Activated CD4-positive, alpha-beta T cell treated with anti-CD3 and anti-CD28 coated beads for 36 hours (primary cell): ENCODE measurements around the gene ARHGEF19. TPM values are rescaled to one million over a fixed set of nuclear protein-coding genes. Genes with fewer than 3 reads are reported as not detected.

Source experiments
- ATAC-seq: fragments of 200-7000 bp; cut with Tn5 transposase; one replicate; pipeline ENCODE4 v1.10.0; 2021; ENCODE audit warnings: mild to moderate bottlenecking, moderate library complexity
- CTCF ChIA-PET: fragments of 350-600 bp; sonication (Branson Sonifier 250); formaldehyde crosslinking; loops from one replicate; lab custom pipeline; 2021; ENCODE audit warnings: antibody characterized with exemption; lab: Charles Lee
- POLR2A ChIA-PET: fragments of 350-600 bp; sonication (Branson Sonifier 250); formaldehyde crosslinking; loops from one replicate; lab custom pipeline; 2021; ENCODE audit warnings: antibody characterized with exemption, inconsistent platforms; lab: Charles Lee
- DNase-seq: peaks from one replicate; pipeline ENCODE4 v3.0.0-alpha.2; 2020
- H3K27ac Mint-ChIP-seq: one replicate; pipeline ENCODE4 v1.8.0; 2021; ENCODE audit warnings: mixed read lengths
- H3K27me3 Mint-ChIP-seq: one replicate; pipeline ENCODE4 v1.8.0; 2021; ENCODE audit warnings: mixed read lengths
- H3K36me3 Mint-ChIP-seq: one replicate; pipeline ENCODE4 v1.8.0; 2021; ENCODE audit warnings: low read depth, mixed read lengths
- H3K4me1 Mint-ChIP-seq: one replicate; pipeline ENCODE4 v1.8.0; 2021; ENCODE audit warnings: mixed read lengths
- H3K4me3 Mint-ChIP-seq: one replicate; pipeline ENCODE4 v1.8.0; 2021; ENCODE audit warnings: mild to moderate bottlenecking, moderate library complexity, mixed read lengths
- H3K9me3 Mint-ChIP-seq: one replicate; pipeline ENCODE4 v1.8.0; 2021; ENCODE audit warnings: low read depth, mixed read lengths
- intact Hi-C, 2 experiments: fragments of 100-400 bp; cut with DNase I in 1 of 2; cut with micrococcal nuclease in 1 of 2; formaldehyde crosslinking; loops; one replicate each; pipeline versions ENCODE4 v1.14.2 to v1.15.1; 2022 to 2024; cut with DNase I, micrococcal nuclease
- total RNA-seq, 2 experiments: library from RNA; stranded (reverse); gene quantifications; one replicate each; pipeline ENCODE4 v1.2.3, GENCODE V29; 2021

Gene ARHGEF19
- total RNA-seq, 2 experiments from 2014 or later: 4.9 to 6.5 TPM

DNA sequence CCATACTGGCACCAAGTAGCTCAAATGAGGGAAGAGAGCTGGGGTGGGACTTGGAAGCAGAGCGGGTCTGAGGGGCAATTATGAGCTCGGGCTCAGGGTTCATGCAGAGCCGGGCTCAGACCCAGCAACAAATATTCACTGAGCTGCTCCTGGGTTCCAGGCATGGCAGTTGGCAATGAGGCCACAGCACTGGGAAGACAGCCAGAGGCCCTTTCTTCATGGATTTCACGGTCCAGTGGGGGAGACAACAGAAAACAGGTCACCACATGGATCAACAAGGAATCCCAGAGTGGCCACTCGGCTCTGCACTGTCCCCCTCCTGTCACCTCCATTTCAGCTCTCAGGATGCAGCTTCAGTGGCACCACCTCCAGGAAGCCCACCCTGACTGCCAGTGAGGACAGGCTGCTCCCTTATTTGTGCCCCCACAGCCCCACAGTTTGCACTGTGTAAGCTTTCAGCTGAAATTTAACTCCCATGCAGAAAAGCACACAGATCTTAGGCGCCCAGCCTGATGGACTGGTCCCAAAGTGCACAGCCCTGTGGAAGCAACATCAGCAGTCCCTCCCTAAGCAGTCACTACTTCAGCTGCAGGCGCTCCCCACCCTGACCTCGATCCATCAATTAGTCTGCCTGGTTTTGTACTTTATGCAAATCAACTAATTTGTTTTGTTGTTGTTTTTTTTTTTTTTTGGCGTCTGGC lies 22.4 kb downstream of the ARHGEF19 start:
- intact Hi-C loops: loop anchor here (5.0 to 10.0 kb wide), 2 partner anchors 395 to 398 kb away; no protein-coding TSS in a partner anchor
- ATAC-seq: no peak
- no peaks in the 10 kb centered on the region for H3K36me3 Mint-ChIP-seq
- no peak overlapping the region for H3K27ac Mint-ChIP-seq
- peaks cover 3% of the 10 kb centered on the region for H3K4me1 Mint-ChIP-seq
- H3K9me3 Mint-ChIP-seq: no peaks in the 10 kb centered on the region
- ChIA-PET POLR2A (no interaction called here), CTCF (interaction anchor here (0.6 to 12.2 kb wide), 7 partner anchors 9 to 1350 kb away, joined by 3 to 219 read pairs (median 4); no protein-coding TSS in a partner anchor)
- H3K27me3 Mint-ChIP-seq: peaks cover 6% of the 10 kb centered on the region
- no peak overlapping the region for H3K4me3 Mint-ChIP-seq
- DNase-seq: no peak

DNA sequence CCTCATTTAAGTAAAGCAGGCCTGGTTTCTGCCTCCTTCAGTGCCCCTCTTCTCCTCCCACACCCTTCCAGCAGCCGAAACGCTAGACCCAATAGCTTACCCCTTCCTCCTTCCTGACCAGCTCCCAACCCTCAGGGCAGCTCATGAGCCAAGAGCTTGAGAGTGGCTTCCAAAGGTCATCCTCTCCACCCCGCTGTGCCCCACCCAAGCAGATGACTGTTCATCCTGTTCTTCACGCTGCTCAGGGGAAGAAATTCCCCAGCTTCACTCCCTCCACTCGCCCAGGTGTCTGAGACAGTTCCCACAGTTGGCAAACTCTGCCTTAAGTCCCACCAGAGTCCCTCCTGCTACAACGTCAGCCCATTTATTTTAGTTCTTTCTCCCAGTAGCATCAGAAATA lies 23.4 kb downstream of the ARHGEF19 start:
- peaks cover 6% of the 10 kb centered on the region for H3K27me3 Mint-ChIP-seq
- H3K4me3 Mint-ChIP-seq: no peak overlapping the region
- no peaks in the 10 kb centered on the region for H3K9me3 Mint-ChIP-seq
- no peaks in the 10 kb centered on the region for H3K36me3 Mint-ChIP-seq
- no peak overlapping the region for H3K27ac Mint-ChIP-seq
- ChIA-PET CTCF (interaction anchor here (0.6 to 12.2 kb wide), 8 partner anchors 11 to 375 kb away, joined by 3 to 219 read pairs (median 4); no protein-coding TSS in a partner anchor), POLR2A (no interaction called here)
- intact Hi-C loops: loop anchor here (5.0 to 10.0 kb wide), 2 partner anchors 394 to 397 kb away; no protein-coding TSS in a partner anchor
- H3K4me1 Mint-ChIP-seq: peaks cover 3% of the 10 kb centered on the region
- ATAC-seq: no peak
- no peak for DNase-seq

DNA sequence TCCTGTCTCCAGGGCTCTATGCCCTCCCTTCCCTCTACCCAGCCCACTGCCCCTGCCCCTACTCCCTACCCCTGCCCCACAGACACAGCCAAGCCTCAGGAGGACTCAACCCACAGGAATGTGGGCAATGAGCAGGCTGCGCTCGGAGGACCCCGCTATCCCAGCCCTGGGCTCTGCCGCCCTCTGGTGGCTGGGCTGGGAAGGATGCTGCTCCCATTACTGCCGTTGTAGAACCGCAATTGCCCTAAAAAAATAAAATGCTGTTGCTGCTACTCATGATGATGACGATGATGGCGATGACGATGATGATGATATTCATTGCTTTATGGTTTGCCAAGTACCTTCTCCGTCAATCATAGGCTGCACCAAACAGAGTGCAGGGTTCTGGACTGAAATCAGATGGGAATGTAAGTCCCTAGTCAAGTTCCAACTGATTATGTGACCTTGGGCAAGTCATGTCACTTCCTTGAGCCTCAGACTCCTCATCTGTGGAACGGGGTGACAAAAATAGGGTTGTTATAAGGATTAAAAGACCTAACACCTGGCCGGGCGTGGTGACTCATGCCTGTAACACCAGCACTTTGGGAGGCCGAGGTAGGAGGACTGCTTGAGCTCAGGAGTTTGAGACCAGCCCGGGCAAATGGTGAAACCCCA lies 24.6 kb downstream of the ARHGEF19 start:
- H3K36me3 Mint-ChIP-seq: no peaks in the 10 kb centered on the region
- DNase-seq: peak; percentile 86
- CTCF ChIA-PET: interaction anchor here (0.6 to 12.2 kb wide), 9 partner anchors 12 to 181 kb away, joined by 3 to 219 read pairs (median 3); partner anchors contain the start of gene FAM131C
- POLR2A ChIA-PET: no interaction called here
- H3K4me1 Mint-ChIP-seq: peaks cover 3% of the 10 kb centered on the region
- H3K9me3 Mint-ChIP-seq: no peaks in the 10 kb centered on the region
- ATAC-seq: peak; percentile 94
- H3K4me3 Mint-ChIP-seq: no peak overlapping the region
- no peak overlapping the region for H3K27ac Mint-ChIP-seq
- H3K27me3 Mint-ChIP-seq: peaks cover 6% of the 10 kb centered on the region
- intact Hi-C loops: loop anchor here (1.0 to 10.0 kb wide), 5 partner anchors 56 to 396 kb away; no protein-coding TSS in a partner anchor

GRCh38 chr1:16186655-16187235 lies 25.7 kb downstream of the ARHGEF19 start:
- Mint-ChIP-seq H3K9me3 (no peaks in the 10 kb centered on the region), H3K4me3 (no peak overlapping the region), H3K36me3 (no peaks in the 10 kb centered on the region), H3K4me1 (peaks cover 3% of the 10 kb centered on the region), H3K27ac (no peak overlapping the region), H3K27me3 (peaks cover 6% of the 10 kb centered on the region)
- ATAC-seq (no peak), DNase-seq (no peak)
- ChIA-PET POLR2A (interaction anchor here (0.7 to 1.1 kb wide), 2 partner anchors 104 to 251 kb away, joined by 3 read pairs; no protein-coding TSS in a partner anchor), CTCF (interaction anchor here (0.6 to 12.2 kb wide), 10 partner anchors 14 to 493 kb away, joined by 3 to 219 read pairs (median 3); no protein-coding TSS in a partner anchor)
- intact Hi-C loops: loop anchor here (1.0 to 10.0 kb wide), 5 partner anchors 58 to 394 kb away; no protein-coding TSS in a partner anchor

DNA sequence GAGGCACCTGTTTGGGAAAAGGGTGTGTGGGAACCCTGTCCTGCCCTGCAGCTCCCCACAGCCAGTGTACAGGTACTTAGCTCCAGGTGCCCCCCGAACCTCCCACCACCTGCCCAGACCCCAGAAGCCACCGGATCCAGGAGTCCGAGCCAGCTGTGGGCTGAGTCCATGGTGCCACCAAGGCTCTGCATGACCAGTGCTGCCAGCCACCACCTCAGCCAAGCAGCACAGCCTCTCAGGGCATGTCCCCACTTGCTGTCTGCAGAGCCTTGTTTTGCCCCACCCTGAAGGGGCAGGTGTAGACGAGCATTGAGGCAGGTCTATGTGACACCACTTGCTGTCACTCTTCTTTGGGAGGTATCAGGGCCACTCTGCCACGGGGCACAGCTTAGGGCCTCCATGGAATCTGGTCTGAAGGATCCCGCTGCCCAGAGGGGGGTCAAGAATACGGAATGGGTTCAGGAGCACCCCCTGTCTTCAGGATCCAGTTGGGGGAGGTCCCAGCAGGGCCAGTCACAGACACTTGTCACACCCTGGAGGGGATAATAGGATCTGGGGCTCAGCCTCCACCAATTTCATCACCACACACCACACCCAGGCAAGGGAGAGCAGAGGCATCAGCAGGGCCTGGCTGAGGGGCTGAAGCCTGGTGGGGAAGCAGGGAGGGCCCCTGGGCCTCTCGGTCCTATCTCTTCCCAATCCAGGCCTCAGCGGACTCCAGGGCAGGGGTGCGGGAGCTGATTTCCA lies 27.7 kb downstream of the ARHGEF19 start:
- ChIA-PET POLR2A (no interaction called here), CTCF (interaction anchor here (2.9 to 12.2 kb wide), 2 partner anchors 16 to 103 kb away, joined by 10 to 219 read pairs; no protein-coding TSS in a partner anchor)
- Mint-ChIP-seq H3K36me3 (no peaks in the 10 kb centered on the region), H3K27me3 (peaks cover 6% of the 10 kb centered on the region), H3K9me3 (no peaks in the 10 kb centered on the region), H3K4me3 (no peak overlapping the region), H3K27ac (no peak overlapping the region), H3K4me1 (peaks cover 3% of the 10 kb centered on the region)
- ATAC-seq (no peak), DNase-seq (no peak)
- intact Hi-C loops: loop anchor here (5.0 to 10.0 kb wide), 2 partner anchors 390 to 392 kb away; no protein-coding TSS in a partner anchor

DNA sequence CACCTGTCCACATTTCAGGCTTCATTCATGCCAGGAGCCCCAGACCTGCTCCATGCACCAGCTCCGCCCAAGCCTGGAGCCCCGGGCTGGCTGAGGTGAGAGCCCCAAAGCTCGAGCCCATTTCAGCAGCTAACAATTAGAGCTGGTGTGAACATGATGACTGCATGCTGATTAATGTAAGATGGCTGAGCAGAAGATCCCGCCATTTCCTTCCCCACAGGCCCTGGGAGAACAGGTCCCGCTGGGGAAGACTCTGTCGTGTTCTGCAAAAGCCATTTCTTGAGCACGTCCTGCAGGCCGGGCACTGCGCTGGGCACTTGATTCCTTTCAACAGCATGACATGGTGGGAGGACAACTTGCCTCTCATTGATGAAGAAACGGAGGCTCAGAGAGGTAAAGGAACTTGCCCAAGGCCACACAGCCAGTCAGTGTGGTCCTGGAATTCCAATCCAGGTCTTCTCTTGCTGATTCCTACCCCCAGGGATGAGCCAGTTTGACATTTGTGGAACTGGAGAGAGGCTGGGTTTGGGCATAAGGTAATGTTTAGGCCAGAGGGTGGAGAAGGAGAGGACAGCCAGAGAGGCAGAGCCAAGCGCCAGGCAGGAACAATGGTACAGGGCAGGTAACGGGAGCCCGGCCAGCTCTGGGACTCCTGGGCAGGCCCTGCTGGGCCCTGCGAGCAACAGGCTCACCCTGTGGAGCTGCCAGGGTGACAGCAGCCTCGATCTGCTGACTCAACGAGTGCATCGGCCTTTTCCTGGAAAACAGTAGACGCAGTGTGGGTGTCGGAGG lies 28.5 kb downstream of the ARHGEF19 start:
- H3K4me3 Mint-ChIP-seq: no peak overlapping the region
- no peak overlapping the region for H3K27ac Mint-ChIP-seq
- peaks cover 3% of the 10 kb centered on the region for H3K4me1 Mint-ChIP-seq
- no peaks in the 10 kb centered on the region for H3K9me3 Mint-ChIP-seq
- H3K36me3 Mint-ChIP-seq: no peaks in the 10 kb centered on the region
- intact Hi-C loops: loop anchor here in 1 of 2 experiments (10.0 kb wide), 1 partner anchor 389 kb away; no protein-coding TSS in a partner anchor
- ChIA-PET CTCF (interaction anchor here (0.6 to 12.2 kb wide), 3 partner anchors 15 to 102 kb away, joined by 3 to 219 read pairs (median 10); no protein-coding TSS in a partner anchor), POLR2A (no interaction called here)
- ATAC-seq (no peak), DNase-seq (no peak)
- H3K27me3 Mint-ChIP-seq: peaks cover 2% of the 10 kb centered on the region

GRCh38 chr1:16183179-16183578 lies 29.3 kb downstream of the ARHGEF19 start:
- H3K9me3 Mint-ChIP-seq: no peaks in the 10 kb centered on the region
- H3K4me1 Mint-ChIP-seq: peaks cover 3% of the 10 kb centered on the region
- ATAC-seq (no peak), DNase-seq (no peak)
- no peak overlapping the region for H3K4me3 Mint-ChIP-seq
- H3K27me3 Mint-ChIP-seq: no peaks in the 10 kb centered on the region
- H3K27ac Mint-ChIP-seq: no peak overlapping the region
- H3K36me3 Mint-ChIP-seq: no peaks in the 10 kb centered on the region
- ChIA-PET POLR2A (no interaction called here), CTCF (interaction anchor here (0.6 to 12.2 kb wide), 3 partner anchors 14 to 101 kb away, joined by 3 to 219 read pairs (median 10); no protein-coding TSS in a partner anchor)
- intact Hi-C loops: loop anchor here in 1 of 2 experiments (10.0 kb wide), 1 partner anchor 388 kb away; no protein-coding TSS in a partner anchor

DNA sequence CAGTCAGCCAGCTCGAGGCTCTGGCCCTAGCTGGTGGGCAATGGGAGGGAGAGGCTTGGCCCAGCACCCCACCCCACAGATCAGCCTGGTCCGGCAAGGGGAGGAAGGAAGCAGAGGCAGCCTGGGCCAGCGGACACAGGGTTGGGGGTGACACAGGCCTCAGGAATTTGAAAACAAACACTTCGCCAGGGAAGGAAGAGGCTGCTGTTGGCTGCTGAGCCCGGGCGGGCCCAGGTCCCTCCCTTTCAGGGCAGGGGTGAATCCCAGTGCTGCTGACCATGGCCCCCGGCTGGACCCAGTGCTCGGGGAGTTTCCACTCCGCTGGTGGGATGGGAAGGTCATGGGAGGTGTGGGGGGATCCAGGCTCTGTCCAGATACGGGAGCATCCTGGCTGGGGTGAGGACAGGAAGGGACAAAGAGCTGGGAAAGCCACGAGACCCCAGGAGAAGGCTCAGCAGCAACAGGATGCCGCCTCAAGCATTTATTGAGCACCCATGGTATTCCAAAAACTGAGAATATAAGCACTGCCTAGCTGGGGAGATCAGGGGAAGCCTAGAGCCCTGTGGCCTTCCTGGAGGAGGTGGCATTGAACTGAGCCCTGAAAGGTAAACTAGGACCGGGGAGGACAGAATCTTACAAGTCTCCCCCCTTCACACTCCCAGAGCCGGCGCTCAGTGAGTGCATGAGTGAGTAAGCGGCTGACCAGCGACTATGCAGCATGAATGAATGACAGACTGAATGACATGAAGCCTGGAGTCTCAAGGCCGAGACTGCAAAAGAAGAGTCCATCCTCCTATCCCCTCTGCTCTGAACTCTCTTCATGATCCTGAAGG lies 30.3 kb downstream of the ARHGEF19 start:
- intact Hi-C loops: loop anchor here in 1 of 2 experiments (10.0 kb wide), 1 partner anchor 387 kb away; no protein-coding TSS in a partner anchor
- H3K4me1 Mint-ChIP-seq: no peaks in the 10 kb centered on the region
- no peak overlapping the region for H3K27ac Mint-ChIP-seq
- ChIA-PET POLR2A (no interaction called here), CTCF (interaction anchor here (12.2 kb wide), 1 partner anchor 100 kb away, joined by 219 read pairs; no protein-coding TSS in a partner anchor)
- no peaks in the 10 kb centered on the region for H3K36me3 Mint-ChIP-seq
- ATAC-seq (no peak), DNase-seq (no peak)
- no peaks in the 10 kb centered on the region for H3K27me3 Mint-ChIP-seq
- H3K4me3 Mint-ChIP-seq: no peak overlapping the region
- no peaks in the 10 kb centered on the region for H3K9me3 Mint-ChIP-seq

DNA sequence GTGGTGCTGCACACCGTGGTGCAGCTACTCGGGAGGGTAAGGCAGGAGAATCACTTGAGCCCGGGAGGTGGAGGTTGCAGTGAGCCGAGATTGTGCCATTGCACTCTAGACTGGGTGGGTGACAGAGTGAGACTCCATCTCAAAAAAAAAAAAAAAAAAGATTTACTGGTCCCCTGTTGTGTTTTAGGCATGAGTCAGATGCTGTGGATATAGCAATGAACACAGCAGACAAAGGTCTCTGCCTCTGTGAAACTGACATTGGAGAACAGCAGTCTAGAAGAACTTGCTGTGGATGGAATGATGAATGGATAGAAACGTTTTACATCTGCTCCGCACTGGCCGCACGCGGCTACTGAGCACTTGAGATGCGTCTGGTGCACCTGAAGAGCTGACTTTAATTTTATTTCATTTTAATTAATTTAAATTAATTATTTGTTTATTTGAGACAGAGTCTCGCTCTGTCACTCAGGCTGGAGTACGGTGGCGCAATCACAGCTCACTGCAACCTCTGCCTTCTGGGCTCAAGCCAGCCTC lies 32.1 kb downstream of the ARHGEF19 start:
- H3K27me3 Mint-ChIP-seq: no peaks in the 10 kb centered on the region
- no peak overlapping the region for H3K4me3 Mint-ChIP-seq
- no peaks in the 10 kb centered on the region for H3K9me3 Mint-ChIP-seq
- ATAC-seq (no peak), DNase-seq (no peak)
- no peaks in the 10 kb centered on the region for H3K4me1 Mint-ChIP-seq
- intact Hi-C loops: loop anchor here in 1 of 2 experiments (10.0 kb wide), 1 partner anchor 386 kb away; no protein-coding TSS in a partner anchor
- H3K36me3 Mint-ChIP-seq: no peaks in the 10 kb centered on the region
- ChIA-PET CTCF (interaction anchor here (1.0 to 1.6 kb wide), 3 partner anchors 10 to 107 kb away, joined by 3 to 11 read pairs (median 4); partner anchors contain the start of gene FAM131C), POLR2A (no interaction called here)
- H3K27ac Mint-ChIP-seq: no peak overlapping the region
